GM18951 (cell line): ENCODE data around the gene CCNL2.

Experiments
- POLR2A ChIP-seq: IDR thresholded peaks from 4 replicates; pipeline ENCODE4 v1.6.1; 2011; ENCODE audit warnings: mild to moderate bottlenecking; ENCODE audit not compliant: insufficient read length, insufficient read depth; ENCODE audit errors: extremely low read depth
- in situ Hi-C: fragments of 300-500 bp; cut with MboI; formaldehyde crosslinking; loops from one replicate; pipeline ENCODE4 v1.12.0; 2022; ENCODE audit warnings: low sequenced_read_pairs, mixed read lengths, inconsistent platforms; ENCODE audit not compliant: unreplicated experiment

CCNL2 gene

GRCh38 chr1:1399187-1399871 is at the start of gene CCNL2:
CCNL2 (minus strand) TSS chr1:1399335; CDS start chr1:1399306, 29 bp downstream.
- TF ChIP-seq POLR2A = peak; percentile 95
- in situ Hi-C loops = no loop called here

- in situ Hi-C loops = loop anchor here (5.0 kb wide), 1 partner anchor 51 kb away; no protein-coding TSS in a partner anchor
These were observed 47.5 kb upstream of the CCNL2 start for GRCh38 chr1:1446631-1447030.

GRCh38 chr1:1442069-1442770 is 43.1 kb upstream of the CCNL2 start:
- TF ChIP-seq POLR2A = no peak
- in situ Hi-C loops = no loop called here

- TF ChIP-seq POLR2A = no peak
- in situ Hi-C loops = no loop called here
These were observed 42.1 kb upstream of the CCNL2 start for GRCh38 chr1:1441002-1441888.

- in situ Hi-C loops = no loop called here
- TF ChIP-seq POLR2A = no peak
These were observed 41.3 kb upstream of the CCNL2 start for GRCh38 chr1:1440262-1441001.

- in situ Hi-C loops = no loop called here
- TF ChIP-seq POLR2A = no peak
These were observed 40.6 kb upstream of the CCNL2 start for GRCh38 chr1:1439546-1440261.

GRCh38 chr1:1438531-1439381 is 39.6 kb upstream of the CCNL2 start:
- TF ChIP-seq POLR2A = no peak
- in situ Hi-C loops = no loop called here

GRCh38 chr1:1437904-1438376 is 38.8 kb upstream of the CCNL2 start:
- TF ChIP-seq POLR2A = peak; percentile 54
- in situ Hi-C loops = no loop called here

GRCh38 chr1:1437033-1437903 is 38.1 kb upstream of the CCNL2 start:
- in situ Hi-C loops = no loop called here
- no peak for TF ChIP-seq POLR2A

- in situ Hi-C loops = no loop called here
- TF ChIP-seq POLR2A = no peak
These were observed 37.5 kb upstream of the CCNL2 start for GRCh38 chr1:1436630-1437032.
